GDM1 (cell line): ENCODE data around the gene OPN5.

ENCODE experiments used
- DNase-seq: peaks from one replicate; lab custom pipeline; 2025; lab: John Stamatoyannopoulos, UW

OPN5 gene

DNA sequence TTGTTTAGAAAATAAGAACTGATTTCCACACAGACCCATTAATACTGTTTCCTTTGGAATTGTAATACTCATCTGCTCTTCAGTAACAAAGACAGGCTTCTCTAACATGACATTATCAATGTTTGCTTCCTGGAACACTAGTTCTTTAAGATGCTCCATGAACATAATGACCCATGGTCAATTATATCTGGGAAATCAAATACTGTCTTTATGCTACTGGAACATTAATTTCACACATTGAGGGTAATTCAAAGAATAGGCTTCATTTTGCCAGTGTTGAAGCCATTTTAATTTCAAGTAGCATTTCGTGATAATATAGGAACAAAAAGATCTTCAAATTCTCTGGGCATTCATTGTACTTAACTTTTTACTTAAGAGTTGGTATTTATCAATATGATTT is 80.9 kb downstream of the OPN5 start:
- no peak for DNase-seq

- DNase-seq, result no peak
These were observed 83.4 kb downstream of the OPN5 start for GRCh38 chr6:47865206-47865605.

GRCh38 chr6:47875593-47875992 is 93.8 kb downstream of the OPN5 start:
- DNase-seq, result no peak
